DOHH2 (cell line): ENCODE results near the gene CXCL12.

Experiments
- H3F3A ChIP-seq: fragments of 200-600 bp; sonication (generic), shearing (Covaris generic); 2 replicates; pipeline ENCODE4 v1.6.0; 2016; ENCODE audit warnings: antibody characterized with exemption, mild to moderate bottlenecking; ENCODE audit not compliant: control insufficient read depth, insufficient read depth
- H3K27ac ChIP-seq: fragments of 200-600 bp; sonication (generic); 2 replicates; pipeline ENCODE4 v1.5.1; 2014; ENCODE audit warnings: low read depth, mild to moderate bottlenecking, low read length, moderate library complexity
- H3K27me3 ChIP-seq: fragments of 200-600 bp; sonication (generic); 2 replicates; pipeline ENCODE4 v1.6.1; 2014; ENCODE audit warnings: mild to moderate bottlenecking, low read length, mixed read lengths; ENCODE audit not compliant: control insufficient read depth
- H3K36me3 ChIP-seq: fragments of 200-600 bp; sonication (generic); 2 replicates; pipeline ENCODE4 v1.6.1; 2014; ENCODE audit warnings: mild to moderate bottlenecking, low read length, moderate library complexity, mixed read lengths; ENCODE audit not compliant: control insufficient read depth
- H3K4me1 ChIP-seq: fragments of 200-600 bp; sonication (generic); 2 replicates; pipeline ENCODE4 v1.6.1; 2014; ENCODE audit warnings: mild to moderate bottlenecking, low read length, mixed read lengths; ENCODE audit not compliant: control insufficient read depth
- H3K4me2 ChIP-seq: fragments of 200-600 bp; sonication (generic); 2 replicates; pipeline ENCODE4 v1.6.0; 2014; ENCODE audit warnings: mild to moderate bottlenecking, low read length, moderate library complexity
- H3K4me3 ChIP-seq: fragments of 200-600 bp; sonication (generic); 2 replicates; pipeline ENCODE4 v1.5.1; 2014; ENCODE audit warnings: mild to moderate bottlenecking, low read length, mixed read lengths
- H3K79me2 ChIP-seq: fragments of 200-600 bp; sonication (generic); 2 replicates; pipeline ENCODE4 v1.6.1; 2014; ENCODE audit warnings: mild to moderate bottlenecking, low read length, mixed read lengths; ENCODE audit not compliant: control insufficient read depth
- H3K9me2 ChIP-seq: fragments of 200-600 bp; sonication (generic); replicated peaks from 2 replicates; pipeline ENCODE4 v1.6.1; 2014; ENCODE audit warnings: mild to moderate bottlenecking, low read length, mixed read lengths; ENCODE audit not compliant: control insufficient read depth
- H3K9me3 ChIP-seq: fragments of 200-600 bp; sonication (generic); 2 replicates; pipeline ENCODE4 v1.6.1; 2014; ENCODE audit warnings: antibody characterized with exemption, low read length, mixed read lengths; ENCODE audit not compliant: control insufficient read depth, insufficient read depth
- H4K20me1 ChIP-seq: fragments of 200-600 bp; sonication (generic); 2 replicates; pipeline ENCODE4 v1.6.0; 2014; ENCODE audit warnings: low read depth, mild to moderate bottlenecking, antibody characterized with exemption, low read length, moderate library complexity; ENCODE audit not compliant: control insufficient read depth, insufficient read depth
- EZH2phosphoT487 ChIP-seq: fragments of 200-600 bp; sonication (generic); IDR thresholded peaks from 2 replicates; pipeline ENCODE4 v1.6.1; 2017; ENCODE audit warnings: borderline replicate concordance, mild to moderate bottlenecking, antibody characterized with exemption, low read length, moderate library complexity, mixed read lengths
- TF ChIP-seq, protein P1 (sequence below): fragments of 200-600 bp; sonication (generic); IDR thresholded peaks from one replicate; pipeline ENCODE4 v1.5.1; 2014; ENCODE audit warnings: antibody characterized with exemption, mild to moderate bottlenecking, low read depth, low read length; ENCODE audit not compliant: poor library complexity, severe bottlenecking

Gene CXCL12

DNA sequence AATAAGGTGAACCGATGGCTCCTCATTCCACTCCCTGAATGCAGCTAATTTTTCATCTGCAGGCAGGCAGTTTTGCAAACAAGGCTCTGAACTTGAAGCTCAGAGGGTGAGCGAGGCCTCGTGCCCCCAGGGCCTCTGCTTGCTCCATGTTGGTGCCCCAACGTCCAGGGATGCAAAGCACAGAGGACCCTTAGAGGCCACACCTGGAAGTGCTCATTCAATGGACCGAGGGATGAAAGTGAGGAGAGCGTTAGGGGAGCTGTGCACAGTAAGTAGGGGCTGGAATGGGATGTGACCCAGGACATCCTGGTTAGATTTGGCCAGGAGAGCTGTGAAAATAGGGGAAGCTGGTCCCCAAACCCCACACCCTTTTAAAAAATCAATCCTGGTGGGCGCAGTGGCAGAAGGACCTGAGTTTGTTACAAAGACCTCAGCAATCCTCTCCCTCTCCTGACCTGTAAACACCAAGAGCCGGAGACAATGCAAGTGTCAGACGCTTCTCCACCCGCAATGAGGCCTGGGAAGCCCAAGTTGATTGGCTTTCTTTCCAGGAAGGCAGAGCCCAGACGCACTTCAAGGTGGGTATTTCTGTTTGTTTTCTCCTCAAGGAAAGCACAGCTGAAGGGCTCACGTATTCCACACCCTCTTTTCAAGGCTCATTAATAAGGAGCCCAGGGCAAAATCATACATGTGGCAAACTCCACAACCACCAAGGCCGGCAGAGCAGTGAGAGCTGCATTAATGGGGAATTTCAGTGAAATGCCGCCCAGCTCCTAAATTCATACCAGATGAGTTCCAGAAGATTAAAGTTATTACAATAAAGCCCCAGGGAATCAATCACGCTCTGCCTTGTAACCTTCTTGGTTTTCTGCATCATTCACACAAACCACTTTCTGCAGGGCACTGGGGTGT is 14.1 kb upstream of the CXCL12 start:
- Histone ChIP-seq H3K36me3 (no peaks in the 10 kb centered on the region), H3F3A (no peaks in the 10 kb centered on the region), H3K9me2 (no peaks in the 10 kb centered on the region), H3K4me2 (no peak overlapping the region), H3K4me3 (no peak overlapping the region), H4K20me1 (no peaks in the 10 kb centered on the region), H3K4me1 (no peaks in the 10 kb centered on the region), H3K27me3 (peaks cover 6% of the 10 kb centered on the region; the same call in 1 of the 2 replicates), H3K79me2 (no peaks in the 10 kb centered on the region), H3K9me3 (no peaks in the 10 kb centered on the region), H3K27ac (no peak overlapping the region)
- TF ChIP-seq, protein P1, sequence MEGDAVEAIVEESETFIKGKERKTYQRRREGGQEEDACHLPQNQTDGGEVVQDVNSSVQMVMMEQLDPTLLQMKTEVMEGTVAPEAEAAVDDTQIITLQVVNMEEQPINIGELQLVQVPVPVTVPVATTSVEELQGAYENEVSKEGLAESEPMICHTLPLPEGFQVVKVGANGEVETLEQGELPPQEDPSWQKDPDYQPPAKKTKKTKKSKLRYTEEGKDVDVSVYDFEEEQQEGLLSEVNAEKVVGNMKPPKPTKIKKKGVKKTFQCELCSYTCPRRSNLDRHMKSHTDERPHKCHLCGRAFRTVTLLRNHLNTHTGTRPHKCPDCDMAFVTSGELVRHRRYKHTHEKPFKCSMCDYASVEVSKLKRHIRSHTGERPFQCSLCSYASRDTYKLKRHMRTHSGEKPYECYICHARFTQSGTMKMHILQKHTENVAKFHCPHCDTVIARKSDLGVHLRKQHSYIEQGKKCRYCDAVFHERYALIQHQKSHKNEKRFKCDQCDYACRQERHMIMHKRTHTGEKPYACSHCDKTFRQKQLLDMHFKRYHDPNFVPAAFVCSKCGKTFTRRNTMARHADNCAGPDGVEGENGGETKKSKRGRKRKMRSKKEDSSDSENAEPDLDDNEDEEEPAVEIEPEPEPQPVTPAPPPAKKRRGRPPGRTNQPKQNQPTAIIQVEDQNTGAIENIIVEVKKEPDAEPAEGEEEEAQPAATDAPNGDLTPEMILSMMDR, result no peak
- TF ChIP-seq EZH2phosphoT487, result no peak

DNA sequence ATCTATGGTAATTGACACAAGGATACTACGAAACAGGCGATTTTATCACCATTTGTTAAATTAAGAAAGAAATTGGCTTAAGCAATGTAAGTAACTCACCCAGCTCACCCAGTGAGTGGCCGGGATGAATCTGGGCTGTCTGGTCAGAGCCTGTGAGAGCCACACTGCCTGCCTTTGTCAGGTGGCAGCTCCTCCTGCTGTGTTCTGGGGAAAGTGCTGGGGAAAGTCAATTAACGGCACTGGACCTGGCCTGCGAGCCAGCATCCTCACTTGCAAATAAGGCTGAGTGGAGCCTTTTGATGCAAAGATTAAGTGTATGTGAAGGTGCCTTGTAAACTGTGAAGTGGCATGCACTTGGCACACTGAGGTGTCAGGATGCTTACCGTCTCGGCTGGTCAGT is 13.4 kb upstream of the CXCL12 start:
- TF ChIP-seq, protein P1, result no peak
- no peak for TF ChIP-seq EZH2phosphoT487
- no peak overlapping the region for H3K4me2 ChIP-seq
- no peaks in the 10 kb centered on the region for H3K4me1 ChIP-seq
- no peak overlapping the region for H3K4me3 ChIP-seq
- H4K20me1 ChIP-seq, result no peaks in the 10 kb centered on the region
- no peaks in the 10 kb centered on the region for H3K9me3 ChIP-seq
- no peaks in the 10 kb centered on the region for H3K9me2 ChIP-seq
- peaks cover 6% of the 10 kb centered on the region; the same call in 1 of the 2 replicates for H3K27me3 ChIP-seq
- H3F3A ChIP-seq, result no peaks in the 10 kb centered on the region
- H3K36me3 ChIP-seq, result no peaks in the 10 kb centered on the region
- H3K27ac ChIP-seq, result no peak overlapping the region
- no peaks in the 10 kb centered on the region for H3K79me2 ChIP-seq

DNA sequence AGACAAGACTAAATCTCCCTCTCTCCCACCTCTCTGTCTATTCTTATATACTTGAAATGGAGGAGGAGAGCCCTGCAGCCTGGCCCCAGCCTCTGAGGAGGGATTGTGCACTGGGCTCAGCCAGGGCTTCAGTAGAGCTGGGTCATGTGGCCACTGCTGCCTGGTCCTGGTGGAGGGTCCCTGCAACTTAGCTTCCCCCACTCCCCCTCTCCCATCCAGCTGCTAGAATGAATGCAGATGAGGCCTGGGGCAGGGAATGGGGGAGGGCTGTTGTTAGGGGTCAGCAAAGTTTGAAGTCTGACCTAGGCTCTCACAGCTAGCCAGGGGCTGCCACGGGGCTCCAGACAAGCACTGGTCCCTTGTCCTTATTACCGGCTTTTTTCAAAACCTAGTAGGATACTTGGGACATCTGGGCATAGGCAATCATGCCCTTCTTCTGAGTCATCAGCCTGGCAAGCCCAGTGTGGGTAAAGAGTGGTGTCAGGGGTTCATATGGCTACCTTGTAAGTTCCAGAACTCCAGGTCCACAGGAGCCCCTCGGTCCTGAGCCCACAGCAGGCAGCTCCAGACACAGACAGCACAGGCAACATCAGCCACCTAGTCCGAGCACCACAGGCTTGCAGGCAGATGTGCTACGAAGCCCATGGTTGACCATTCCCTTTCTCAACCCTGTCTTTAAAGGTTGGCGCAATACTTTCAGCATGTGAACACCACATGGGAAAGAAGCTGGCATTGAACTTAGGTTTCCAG is 12.8 kb upstream of the CXCL12 start:
- Histone ChIP-seq H3K9me2 (no peaks in the 10 kb centered on the region), H3K4me2 (no peak overlapping the region), H3F3A (no peaks in the 10 kb centered on the region), H3K27me3 (peaks cover 3% of the 10 kb centered on the region; the same call in 1 of the 2 replicates), H3K79me2 (no peaks in the 10 kb centered on the region), H3K27ac (no peak overlapping the region), H3K36me3 (no peaks in the 10 kb centered on the region), H3K4me3 (no peak overlapping the region), H3K4me1 (no peaks in the 10 kb centered on the region), H4K20me1 (no peaks in the 10 kb centered on the region), H3K9me3 (no peaks in the 10 kb centered on the region)
- no peak for TF ChIP-seq EZH2phosphoT487
- TF ChIP-seq, protein P1, result no peak
